Breast epithelium (tissue), 4 donors: ENCODE data around the gene HDHD2. TPM values are rescaled to one million over a fixed set of nuclear protein-coding genes. Genes with fewer than 3 reads are reported as not detected.

Source experiments
- DNase-seq, 2 donors: peaks; one replicate each; pipeline ENCODE4 v3.0.0-alpha.2; 2019; ENCODE audit warnings: low spot score in 2 of 2
- H3K27ac ChIP-seq, 2 donors: fragments of 200-600 bp; sonication (generic) in 1 of 2; one replicate each; pipeline ENCODE4 v1.5.1; 2016 to 2019; ENCODE audit warnings: mild to moderate bottlenecking in 1 of 2
- H3K27me3 ChIP-seq, 2 donors: fragments of 200-600 bp; sonication (generic) in 1 of 2; one replicate each; pipeline versions ENCODE4 v1.5.1 to v1.6.0; 2017 to 2019; ENCODE audit warnings: control low read depth in 1 of 2, mild to moderate bottlenecking in 1 of 2
- H3K36me3 ChIP-seq: fragments of 200-600 bp; one replicate; pipeline ENCODE4 v1.5.1; 2019
- H3K4me1 ChIP-seq, 2 donors: fragments of 200-600 bp; sonication (generic); one replicate each; pipeline ENCODE4 v1.5.1; 2016 to 2019; ENCODE audit warnings: control low read depth in 1 of 2
- H3K4me3 ChIP-seq, 3 donors: fragments of 200-600 bp; sonication (generic); 1 replicate in 2 of 3; 2 replicates in 1 of 3; pipeline ENCODE4 v1.5.1; 2016 to 2019; ENCODE audit warnings: mild to moderate bottlenecking in 3 of 3, moderate library complexity in 2 of 3
- H3K9me3 ChIP-seq, 2 donors: fragments of 200-600 bp; sonication (generic) in 1 of 2; one replicate each; pipeline ENCODE4 v1.5.1; 2016 to 2019; ENCODE audit warnings: control low read depth in 1 of 2
- CTCF ChIP-seq, 3 donors: fragments of 450-650 bp; IDR thresholded peaks; one replicate each; pipeline ENCODE4 v1.5.1; 2016 to 2017; ENCODE audit warnings: antibody characterized with exemption in 3 of 3, mild to moderate bottlenecking in 3 of 3, moderate library complexity in 3 of 3
- POLR2A ChIP-seq: fragments of 450-650 bp; IDR thresholded peaks from one replicate; pipeline ENCODE4 v1.6.1; 2016; ENCODE audit warnings: antibody characterized with exemption, mild to moderate bottlenecking, moderate library complexity
- POLR2AphosphoS5 ChIP-seq, 3 donors: sonication (generic); formaldehyde crosslinking; IDR thresholded peaks; one replicate each; pipeline ENCODE4 v1.6.1; 2017; ENCODE audit warnings: antibody characterized with exemption in 3 of 3
- intact Hi-C: fragments of 100-400 bp; cut with DNase I; formaldehyde crosslinking; loops from one replicate; pipeline ENCODE4 v1.15.1; 2023; ENCODE audit warnings: low total_unique reads
- total RNA-seq, 3 donors: library from RNA; depleted of rRNA; stranded (reverse); fragments of >200 nt; gene quantifications; one replicate each; pipeline ENCODE4 v1.1.0, GENCODE V29; 2016

The HDHD2 gene
- total RNA-seq, 3 donors from 2014 or later, result 18.7 to 41.0 (median 24.9) TPM

GRCh38 chr18:47172476-47172875 is 22.2 kb upstream of the HDHD2 start:
- Histone ChIP-seq H3K4me1 (peaks cover 0 to 7% of the 10 kb centered on the region in 2 donors), H3K36me3 (no peaks in the 10 kb centered on the region), H3K9me3 (no peaks in the 10 kb centered on the region), H3K4me3 (no peak overlapping the region), H3K27ac (no peak overlapping the region), H3K27me3 (no peaks in the 10 kb centered on the region)
- DNase-seq, result no peak
- TF ChIP-seq POLR2AphosphoS5 (IDR thresholded peaks at IDR 0.05) (no peak), CTCF (IDR thresholded peaks at IDR 0.05) (no peak), POLR2A (no peak)
- intact Hi-C loops, result loop anchor here (5.0 kb wide), 1 partner anchor 505 kb away; no protein-coding TSS in a partner anchor

- Histone ChIP-seq H3K4me1 (no peaks in the 10 kb centered on the region), H3K36me3 (no peaks in the 10 kb centered on the region), H3K4me3 (no peak overlapping the region), H3K9me3 (no peaks in the 10 kb centered on the region), H3K27ac (no peak overlapping the region), H3K27me3 (no peaks in the 10 kb centered on the region)
- no peak for TF ChIP-seq CTCF (IDR thresholded peaks at IDR 0.05)
- TF ChIP-seq POLR2A, result no peak
- no peak for TF ChIP-seq POLR2AphosphoS5 (IDR thresholded peaks at IDR 0.05)
- no peak for DNase-seq
- intact Hi-C loops, result no loop called here
Measured at GRCh38 chr18:47168913-47169312, 18.6 kb upstream of the HDHD2 start.

GRCh38 chr18:47168509-47168908 is 18.2 kb upstream of the HDHD2 start:
- intact Hi-C loops, result no loop called here
- H3K36me3 ChIP-seq, result no peaks in the 10 kb centered on the region
- H3K4me1 ChIP-seq, result no peaks in the 10 kb centered on the region
- H3K4me3 ChIP-seq, result no peak overlapping the region
- DNase-seq, result no peak
- H3K9me3 ChIP-seq, result no peaks in the 10 kb centered on the region
- no peak overlapping the region for H3K27ac ChIP-seq
- H3K27me3 ChIP-seq, result no peaks in the 10 kb centered on the region
- TF ChIP-seq POLR2AphosphoS5 (IDR thresholded peaks at IDR 0.05) (no peak), POLR2A (no peak), CTCF (IDR thresholded peaks at IDR 0.05) (no peak)

GRCh38 chr18:47166294-47166693 is 16.0 kb upstream of the HDHD2 start:
- Histone ChIP-seq H3K4me1 (no peaks in the 10 kb centered on the region), H3K9me3 (no peaks in the 10 kb centered on the region), H3K27ac (no peak overlapping the region), H3K4me3 (no peak overlapping the region), H3K36me3 (no peaks in the 10 kb centered on the region), H3K27me3 (no peaks in the 10 kb centered on the region)
- no peak for TF ChIP-seq POLR2A
- TF ChIP-seq POLR2AphosphoS5 (IDR thresholded peaks at IDR 0.05), result no peak
- TF ChIP-seq CTCF (IDR thresholded peaks at IDR 0.05), result no peak
- intact Hi-C loops, result no loop called here
- DNase-seq, result no peak

- Histone ChIP-seq H3K4me3 (no peak overlapping the region), H3K27me3 (no peaks in the 10 kb centered on the region), H3K9me3 (no peaks in the 10 kb centered on the region), H3K27ac (no peak overlapping the region), H3K36me3 (no peaks in the 10 kb centered on the region), H3K4me1 (no peaks in the 10 kb centered on the region)
- intact Hi-C loops, result no loop called here
- TF ChIP-seq POLR2AphosphoS5 (IDR thresholded peaks at IDR 0.05) (no peak), CTCF (IDR thresholded peaks at IDR 0.05) (no peak), POLR2A (no peak)
- no peak for DNase-seq
Measured at GRCh38 chr18:47163241-47163640, 12.9 kb upstream of the HDHD2 start.
